Measurements from ENCODE around the gene ABI2. TPM values are rescaled to one million over a fixed set of nuclear protein-coding genes. Genes with fewer than 3 reads are reported as not detected.

ABI2 gene
- total RNA-seq, 1 experiment from 2014 or later, result 141 TPM

DNA sequence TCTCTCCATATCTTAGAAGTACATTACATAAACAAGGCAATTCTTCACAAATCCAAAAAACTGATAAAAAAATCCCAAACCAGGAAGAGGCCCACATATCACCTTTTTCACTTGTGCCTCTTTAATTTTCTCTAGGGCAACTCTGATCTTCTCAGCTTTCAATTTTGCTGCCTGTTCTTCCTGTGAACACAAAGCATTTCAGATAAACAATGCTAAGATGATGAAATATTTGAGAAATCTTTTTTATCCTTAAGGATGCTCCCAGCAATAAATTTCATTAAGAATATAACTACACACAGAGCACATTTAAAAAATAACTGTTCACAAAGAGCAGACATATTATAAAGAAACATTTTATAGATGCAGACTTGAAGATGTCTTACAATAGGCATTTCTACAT lies 133.6 kb downstream of the ABI2 start:
- no peak overlapping the region for H2AK5ac ChIP-seq (ENCODE audit: insufficient read length, low read length)
- H3K23me2 ChIP-seq (ENCODE audit: insufficient read length, low read depth, low read length, poor library complexity, severe bottlenecking), result no peaks in the 10 kb centered on the region
- no peaks in the 10 kb centered on the region for H3K79me2 ChIP-seq (ENCODE audit: insufficient read depth, low read length)
- no peak overlapping the region for H3K14ac ChIP-seq (ENCODE audit: insufficient read depth, low read length)
- TF ChIP-seq, protein P1, sequence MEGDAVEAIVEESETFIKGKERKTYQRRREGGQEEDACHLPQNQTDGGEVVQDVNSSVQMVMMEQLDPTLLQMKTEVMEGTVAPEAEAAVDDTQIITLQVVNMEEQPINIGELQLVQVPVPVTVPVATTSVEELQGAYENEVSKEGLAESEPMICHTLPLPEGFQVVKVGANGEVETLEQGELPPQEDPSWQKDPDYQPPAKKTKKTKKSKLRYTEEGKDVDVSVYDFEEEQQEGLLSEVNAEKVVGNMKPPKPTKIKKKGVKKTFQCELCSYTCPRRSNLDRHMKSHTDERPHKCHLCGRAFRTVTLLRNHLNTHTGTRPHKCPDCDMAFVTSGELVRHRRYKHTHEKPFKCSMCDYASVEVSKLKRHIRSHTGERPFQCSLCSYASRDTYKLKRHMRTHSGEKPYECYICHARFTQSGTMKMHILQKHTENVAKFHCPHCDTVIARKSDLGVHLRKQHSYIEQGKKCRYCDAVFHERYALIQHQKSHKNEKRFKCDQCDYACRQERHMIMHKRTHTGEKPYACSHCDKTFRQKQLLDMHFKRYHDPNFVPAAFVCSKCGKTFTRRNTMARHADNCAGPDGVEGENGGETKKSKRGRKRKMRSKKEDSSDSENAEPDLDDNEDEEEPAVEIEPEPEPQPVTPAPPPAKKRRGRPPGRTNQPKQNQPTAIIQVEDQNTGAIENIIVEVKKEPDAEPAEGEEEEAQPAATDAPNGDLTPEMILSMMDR (conservative IDR thresholded peaks at IDR 0.05), result no peak
- no peak overlapping the region for H3K4me2 ChIP-seq (ENCODE audit: insufficient read depth, insufficient read length, low read length)
- no peaks in the 10 kb centered on the region for H4K20me1 ChIP-seq (ENCODE audit: control insufficient read depth, insufficient read depth, insufficient read length)
- no peak overlapping the region for H3K18ac ChIP-seq (ENCODE audit: insufficient read length, low read depth, low read length)
- no peaks in the 10 kb centered on the region for H3K4me1 ChIP-seq (ENCODE audit: insufficient read depth, low read length)
- H4K5ac ChIP-seq (ENCODE audit: insufficient read length, low read depth, low read length), result no peak overlapping the region
- no peak overlapping the region for H2BK5ac ChIP-seq (ENCODE audit: insufficient read length, low read length)
- H3K4me3 Mint-ChIP-seq, result no peak overlapping the region
- no peak overlapping the region for H3K9ac ChIP-seq (ENCODE audit: extremely low read depth, insufficient read length, low read length)
- H2BK20ac ChIP-seq (ENCODE audit: low read depth, low read length, poor library complexity, severe bottlenecking), result no peak overlapping the region
- H2BK120ac ChIP-seq (ENCODE audit: low read depth, low read length, poor library complexity, severe bottlenecking), result no peak overlapping the region
- no peaks in the 10 kb centered on the region for H3K9me3 ChIP-seq (ENCODE audit: control insufficient read depth, low read depth, low read length)
- H3K27me3 ChIP-seq (ENCODE audit: insufficient read depth, low read length), result no peaks in the 10 kb centered on the region
- no peak overlapping the region for H2AFZ ChIP-seq (ENCODE audit: low read length)
- H4K8ac ChIP-seq (replicated peaks; ENCODE audit: insufficient read length, low read depth, low read length), result no peak overlapping the region
- H2BK12ac ChIP-seq (ENCODE audit: insufficient read length, low read depth, low read length), result no peak overlapping the region
- no peak overlapping the region for H3K4ac ChIP-seq (ENCODE audit: low read depth, low read length)
- H3K27ac Mint-ChIP-seq, result peak overlapping the region in 1 of 3 experiments; percentile 39; a peak in 1 of 7 replicates
- DNase-seq, result no peak
- H3K9me3 Mint-ChIP-seq, result no peaks in the 10 kb centered on the region
- H4K91ac ChIP-seq (ENCODE audit: insufficient read length, low read depth, low read length), result no peak overlapping the region
- H3K79me1 ChIP-seq (ENCODE audit: insufficient read depth, low read depth, low read length, poor library complexity, severe bottlenecking), result no peaks in the 10 kb centered on the region
- H3T11ph ChIP-seq (ENCODE audit: low read length), result no peak overlapping the region
- no peaks in the 10 kb centered on the region for H3K27me3 Mint-ChIP-seq (ENCODE audit: low read depth)
- H3K36me3 Mint-ChIP-seq (ENCODE audit: insufficient read depth in 1 of 3, low read depth in 3 of 3), result peaks cover 2 to 21% (median 17%) of the 10 kb centered on the region in 3 experiments; a peak in 6 of 7 replicates
- H3K23ac ChIP-seq (ENCODE audit: insufficient read length, low read depth, low read length), result no peak overlapping the region
- no peak overlapping the region for H2BK15ac ChIP-seq (ENCODE audit: low read depth, low read length)
- peaks cover 3 to 5% of the 10 kb centered on the region in 2 experiments for H3K4me1 Mint-ChIP-seq
- H3K27ac ChIP-seq (ENCODE audit: insufficient read length, low read depth, low read length), result no peak overlapping the region
- H3K56ac ChIP-seq (ENCODE audit: insufficient read length, low read depth, low read length), result no peak overlapping the region
